Caco-2 (cell line): ENCODE data around the gene MZB1. TPM values are rescaled to one million over a fixed set of nuclear protein-coding genes. Genes with fewer than 3 reads are reported as not detected.

Experiments
- BruUV-seq: library from RNA; stranded (reverse); fragments of 400-500 nt; replicated peaks from 2 replicates; lab custom pipeline; 2021; lab: Mats Ljungman, UMichigan
- CTCF ChIA-PET: fragments of 300-600 bp; sonication (Branson Sonifier 250); formaldehyde crosslinking; loops from one replicate; lab custom pipeline; 2022; ENCODE audit warnings: antibody characterized with exemption; lab: Charles Lee
- POLR2A ChIA-PET: fragments of 300-600 bp; sonication (Branson Sonifier 250); formaldehyde crosslinking; loops from one replicate; lab custom pipeline; 2022; ENCODE audit warnings: antibody characterized with exemption; lab: Charles Lee
- DNase-seq, 2 experiments: peaks; one replicate each; pipeline versions ENCODE4 v3.0.0 to v3.0.0-alpha.2; 2020 to 2022
- H3K27me3 ChIP-seq: replicated peaks from 2 replicates; pipeline ENCODE4 v1.6.0; 2011; ENCODE audit warnings: low read length; ENCODE audit not compliant: control insufficient read depth, insufficient read depth
- H3K36me3 ChIP-seq: 2 replicates; pipeline ENCODE4 v1.5.1; 2011; ENCODE audit warnings: low read length; ENCODE audit not compliant: control insufficient read depth, insufficient read depth
- H3K4me1 ChIP-seq: fragments of 250-450 bp; sonication (Bioruptor Pico); 2 replicates; pipeline ENCODE4 v1.5.1; 2020; ENCODE audit warnings: mild to moderate bottlenecking
- H3K4me3 ChIP-seq: 2 replicates; pipeline ENCODE4 v1.5.1; 2011; ENCODE audit warnings: low read depth, mild to moderate bottlenecking, control low read depth, low read length
- H3K9me3 ChIP-seq: fragments of 250-450 bp; sonication (Bioruptor Pico); 2 replicates; pipeline ENCODE4 v1.5.1; 2020; ENCODE audit warnings: mild to moderate bottlenecking, moderate library complexity
- H3K27ac Mint-ChIP-seq: one replicate; pipeline ENCODE4 v1.8.0; 2022; ENCODE audit warnings: mixed read lengths; ENCODE audit not compliant: unreplicated experiment
- H3K27me3 Mint-ChIP-seq: one replicate; pipeline ENCODE4 v1.8.0; 2022; ENCODE audit warnings: mixed read lengths; ENCODE audit not compliant: insufficient read depth, unreplicated experiment
- H3K36me3 Mint-ChIP-seq: one replicate; pipeline ENCODE4 v1.8.0; 2022; ENCODE audit warnings: mild to moderate bottlenecking, mixed read lengths; ENCODE audit not compliant: insufficient read depth, unreplicated experiment
- H3K4me1 Mint-ChIP-seq: one replicate; pipeline ENCODE4 v1.8.0; 2022; ENCODE audit warnings: low read depth, mixed read lengths; ENCODE audit not compliant: unreplicated experiment
- H3K4me3 Mint-ChIP-seq: one replicate; pipeline ENCODE4 v1.8.0; 2022; ENCODE audit warnings: mild to moderate bottlenecking, moderate library complexity, mixed read lengths; ENCODE audit not compliant: unreplicated experiment
- H3K9me3 Mint-ChIP-seq: one replicate; pipeline ENCODE4 v1.8.0; 2022; ENCODE audit warnings: mixed read lengths; ENCODE audit not compliant: unreplicated experiment
- intact Hi-C: fragments of 100-400 bp; cut with micrococcal nuclease; formaldehyde crosslinking; loops from one replicate; pipeline ENCODE4 v1.10.0; 2022; ENCODE audit not compliant: unreplicated experiment
- total RNA-seq: library from RNA; stranded (reverse); gene quantifications from 2 replicates; pipeline ENCODE4 v1.2.3, GENCODE V29; 2022
- TF ChIP-seq, protein P1 (sequence below), 2 experiments: fragments of 200-600 bp in 1 of 2; IDR thresholded peaks; 1 replicate in 1 of 2; 2 replicates in 1 of 2; pipeline versions ENCODE4 v1.5.1 to v1.8.0; 2011 to 2022; ENCODE audit warnings: antibody characterized with exemption in 1 of 2, control low read depth in 1 of 2, inconsistent platforms in 1 of 2, low read depth in 1 of 2, low read length in 1 of 2, mild to moderate bottlenecking in 1 of 2, moderate library complexity in 1 of 2; ENCODE audit not compliant: insufficient read depth in 1 of 2, severe bottlenecking in 1 of 2, unreplicated experiment in 1 of 2

Gene MZB1
- total RNA-seq, 1 experiment from 2014 or later: not detected

DNA sequence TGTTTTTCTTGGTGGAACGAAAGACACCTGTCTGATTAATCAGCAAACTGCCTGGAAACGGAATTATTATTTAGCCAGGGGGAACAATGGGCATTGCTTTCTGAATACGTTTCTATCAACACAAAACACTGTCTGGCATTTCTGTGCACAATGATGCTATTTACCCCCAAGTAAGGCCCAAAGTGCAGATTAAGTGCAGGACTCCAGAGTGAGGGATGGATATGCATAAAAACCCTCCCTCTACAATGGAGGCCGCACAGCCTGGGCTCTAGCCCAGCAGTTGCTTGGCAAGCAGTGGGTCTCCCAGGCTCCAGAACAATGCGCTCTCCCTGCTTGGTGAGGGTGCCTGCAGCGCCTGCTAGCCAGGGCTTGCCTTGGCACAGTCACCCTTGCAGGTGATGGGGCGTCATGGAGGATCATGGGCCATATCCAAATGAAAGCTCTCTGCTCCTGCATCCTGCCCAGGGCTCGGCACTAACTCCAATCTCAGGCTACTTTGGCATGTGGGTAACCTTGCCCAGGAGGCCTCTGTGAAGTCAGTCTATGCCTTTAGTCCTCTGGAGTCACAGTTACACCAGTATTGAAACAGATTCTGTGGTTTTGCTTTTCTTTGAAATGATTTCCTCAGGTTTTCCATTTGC is 25.6 kb upstream of the MZB1 start:
- Mint-ChIP-seq H3K27ac (no peak overlapping the region), H3K4me1 (no peaks in the 10 kb centered on the region), H3K36me3 (no peaks in the 10 kb centered on the region), H3K27me3 (no peaks in the 10 kb centered on the region), H3K9me3 (no peaks in the 10 kb centered on the region), H3K4me3 (no peak overlapping the region)
- no TSS peak for BruUV-seq
- Histone ChIP-seq H3K36me3 (no peaks in the 10 kb centered on the region), H3K9me3 (no peaks in the 10 kb centered on the region), H3K4me1 (no peaks in the 10 kb centered on the region), H3K4me3 (no peak overlapping the region), H3K27me3 (no peaks in the 10 kb centered on the region)
- CTCF ChIA-PET: no interaction called here
- no peak for DNase-seq
- intact Hi-C loops: no loop called here
- POLR2A ChIA-PET: no interaction called here
- TF ChIP-seq, protein P1, sequence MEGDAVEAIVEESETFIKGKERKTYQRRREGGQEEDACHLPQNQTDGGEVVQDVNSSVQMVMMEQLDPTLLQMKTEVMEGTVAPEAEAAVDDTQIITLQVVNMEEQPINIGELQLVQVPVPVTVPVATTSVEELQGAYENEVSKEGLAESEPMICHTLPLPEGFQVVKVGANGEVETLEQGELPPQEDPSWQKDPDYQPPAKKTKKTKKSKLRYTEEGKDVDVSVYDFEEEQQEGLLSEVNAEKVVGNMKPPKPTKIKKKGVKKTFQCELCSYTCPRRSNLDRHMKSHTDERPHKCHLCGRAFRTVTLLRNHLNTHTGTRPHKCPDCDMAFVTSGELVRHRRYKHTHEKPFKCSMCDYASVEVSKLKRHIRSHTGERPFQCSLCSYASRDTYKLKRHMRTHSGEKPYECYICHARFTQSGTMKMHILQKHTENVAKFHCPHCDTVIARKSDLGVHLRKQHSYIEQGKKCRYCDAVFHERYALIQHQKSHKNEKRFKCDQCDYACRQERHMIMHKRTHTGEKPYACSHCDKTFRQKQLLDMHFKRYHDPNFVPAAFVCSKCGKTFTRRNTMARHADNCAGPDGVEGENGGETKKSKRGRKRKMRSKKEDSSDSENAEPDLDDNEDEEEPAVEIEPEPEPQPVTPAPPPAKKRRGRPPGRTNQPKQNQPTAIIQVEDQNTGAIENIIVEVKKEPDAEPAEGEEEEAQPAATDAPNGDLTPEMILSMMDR (IDR thresholded peaks at IDR 0.05; ENCODE audit: insufficient read depth in 1 of 2, low read depth in 1 of 2, low read length in 1 of 2, severe bottlenecking in 1 of 2, unreplicated experiment in 1 of 2): no peak

DNA sequence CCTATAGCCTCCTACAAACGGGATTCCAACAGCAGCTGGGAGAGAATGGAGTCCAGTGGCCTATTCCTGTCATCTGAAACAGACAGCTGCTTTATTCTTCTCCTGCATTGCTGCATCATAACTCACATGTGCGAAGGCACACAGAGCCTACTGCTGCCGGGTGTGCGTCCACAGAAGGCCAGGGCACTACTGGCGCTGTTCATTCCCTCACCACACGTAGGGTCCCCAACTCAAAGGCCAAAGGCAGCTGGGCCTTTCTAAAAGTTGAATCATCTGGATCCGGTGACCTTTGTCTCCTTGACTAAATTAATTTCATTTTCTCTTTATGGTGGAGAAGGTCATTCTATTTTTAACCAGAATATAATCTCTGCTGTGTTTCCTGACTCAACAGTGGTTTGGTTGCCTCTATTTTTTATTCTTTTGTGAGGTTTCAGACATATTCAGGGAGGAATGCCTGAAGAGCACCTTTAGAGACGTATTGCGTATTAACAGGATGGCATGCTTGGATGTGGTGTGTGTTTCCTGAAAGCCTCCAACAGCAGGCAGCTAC is 24.9 kb upstream of the MZB1 start:
- H3K4me3 Mint-ChIP-seq: no peak overlapping the region

DNA sequence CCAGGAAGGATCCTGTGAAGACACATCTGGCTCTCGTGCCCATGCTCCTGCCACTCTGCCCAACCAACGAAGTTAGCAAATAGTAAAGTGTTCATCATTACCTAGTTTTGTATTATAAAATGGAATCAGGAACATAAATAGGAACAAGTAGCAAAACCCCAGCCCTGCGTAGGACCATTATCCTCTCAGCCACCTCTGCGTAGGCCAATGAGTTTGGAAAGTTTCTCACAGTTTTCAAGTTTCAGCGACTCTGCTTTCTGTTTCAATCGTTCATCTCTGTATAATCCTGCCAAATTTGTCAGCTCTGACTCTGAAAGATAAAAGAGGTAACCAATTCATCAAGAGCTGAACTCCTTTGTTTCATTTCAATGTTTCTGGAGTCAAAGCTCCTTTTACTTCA is 24.2 kb upstream of the MZB1 start:
- no peak overlapping the region for H3K27ac Mint-ChIP-seq
- DNase-seq: no peak
- no peak overlapping the region for H3K4me3 ChIP-seq
- TF ChIP-seq, protein P1 (IDR thresholded peaks at IDR 0.05; ENCODE audit: insufficient read depth in 1 of 2, low read depth in 1 of 2, low read length in 1 of 2, severe bottlenecking in 1 of 2, unreplicated experiment in 1 of 2): no peak
- POLR2A ChIA-PET: interaction anchor here (0.6 kb wide), 1 partner anchor 131 kb away, joined by 3 read pairs; no protein-coding TSS in a partner anchor
- no peaks in the 10 kb centered on the region for H3K27me3 Mint-ChIP-seq
- intact Hi-C loops: no loop called here
- no peaks in the 10 kb centered on the region for H3K4me1 ChIP-seq
- H3K4me3 Mint-ChIP-seq: no peak overlapping the region
- CTCF ChIA-PET: interaction anchor here (0.7 kb wide), 1 partner anchor 66 kb away, joined by 4 read pairs; no protein-coding TSS in a partner anchor
- no peaks in the 10 kb centered on the region for H3K27me3 ChIP-seq
- no peaks in the 10 kb centered on the region for H3K4me1 Mint-ChIP-seq
- H3K9me3 Mint-ChIP-seq: no peaks in the 10 kb centered on the region
- H3K36me3 ChIP-seq: no peaks in the 10 kb centered on the region
- no TSS peak for BruUV-seq
- no peaks in the 10 kb centered on the region for H3K9me3 ChIP-seq
- no peaks in the 10 kb centered on the region for H3K36me3 Mint-ChIP-seq

More for the DNA sequence above, 24.9 kb upstream of the MZB1 start:
- Histone ChIP-seq H3K27me3 (no peaks in the 10 kb centered on the region), H3K4me3 (no peak overlapping the region), H3K4me1 (no peaks in the 10 kb centered on the region), H3K36me3 (no peaks in the 10 kb centered on the region), H3K9me3 (no peaks in the 10 kb centered on the region)
- H3K4me1 Mint-ChIP-seq: no peaks in the 10 kb centered on the region
- H3K27me3 Mint-ChIP-seq: no peaks in the 10 kb centered on the region
- H3K36me3 Mint-ChIP-seq: no peaks in the 10 kb centered on the region
- POLR2A ChIA-PET: interaction anchor here (0.6 kb wide), 1 partner anchor 130 kb away, joined by 3 read pairs; no protein-coding TSS in a partner anchor
- no peak overlapping the region for H3K27ac Mint-ChIP-seq
- DNase-seq: no peak
- intact Hi-C loops: no loop called here
- BruUV-seq: no TSS peak
- CTCF ChIA-PET: no interaction called here
- TF ChIP-seq, protein P1 (IDR thresholded peaks at IDR 0.05; ENCODE audit: insufficient read depth in 1 of 2, low read depth in 1 of 2, low read length in 1 of 2, severe bottlenecking in 1 of 2, unreplicated experiment in 1 of 2): no peak
- no peaks in the 10 kb centered on the region for H3K9me3 Mint-ChIP-seq
